NCI-H2107 treated with DMSO at 0.1 percent for 48 hours (cell line): Measurements from ENCODE around the gene TAAR1.
"Not testable (repeated sequence)": the region's sequence is repeated elsewhere in the genome, so short reads cannot be mapped to it uniquely, and the experiment has no call there.

ENCODE experiments used
- DNase-seq: peaks from one replicate; lab custom pipeline; 2025; ENCODE audit not compliant: unreplicated experiment; lab: John Stamatoyannopoulos, UW

Gene TAAR1, protein sequence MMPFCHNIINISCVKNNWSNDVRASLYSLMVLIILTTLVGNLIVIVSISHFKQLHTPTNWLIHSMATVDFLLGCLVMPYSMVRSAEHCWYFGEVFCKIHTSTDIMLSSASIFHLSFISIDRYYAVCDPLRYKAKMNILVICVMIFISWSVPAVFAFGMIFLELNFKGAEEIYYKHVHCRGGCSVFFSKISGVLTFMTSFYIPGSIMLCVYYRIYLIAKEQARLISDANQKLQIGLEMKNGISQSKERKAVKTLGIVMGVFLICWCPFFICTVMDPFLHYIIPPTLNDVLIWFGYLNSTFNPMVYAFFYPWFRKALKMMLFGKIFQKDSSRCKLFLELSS

DNA sequence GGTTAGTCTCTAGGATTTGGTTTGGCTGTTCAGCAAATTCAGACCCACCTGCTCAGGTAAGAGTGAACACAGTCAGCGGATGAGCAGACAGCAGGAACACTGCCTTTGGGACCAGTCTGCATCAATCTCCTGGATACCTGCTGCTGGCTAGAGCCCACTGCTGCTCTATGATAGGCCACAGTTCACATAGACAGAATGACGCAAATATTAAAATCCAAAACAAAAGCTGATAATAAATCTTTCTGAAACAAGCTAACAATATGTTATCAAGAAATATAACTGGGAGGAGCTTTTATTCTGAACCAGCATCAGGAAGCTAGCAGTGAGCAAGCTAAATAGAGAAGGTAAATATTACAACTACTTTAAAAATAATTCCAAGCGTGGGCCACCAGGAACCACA lies at the start of gene TAAR1:
Gene TAAR1 (minus strand): TSS at position 101 of the 400 bp plus-strand sequence. CDS start 13,179 bp downstream, outside the sequence.
- peak; percentile 70 for DNase-seq

DNA sequence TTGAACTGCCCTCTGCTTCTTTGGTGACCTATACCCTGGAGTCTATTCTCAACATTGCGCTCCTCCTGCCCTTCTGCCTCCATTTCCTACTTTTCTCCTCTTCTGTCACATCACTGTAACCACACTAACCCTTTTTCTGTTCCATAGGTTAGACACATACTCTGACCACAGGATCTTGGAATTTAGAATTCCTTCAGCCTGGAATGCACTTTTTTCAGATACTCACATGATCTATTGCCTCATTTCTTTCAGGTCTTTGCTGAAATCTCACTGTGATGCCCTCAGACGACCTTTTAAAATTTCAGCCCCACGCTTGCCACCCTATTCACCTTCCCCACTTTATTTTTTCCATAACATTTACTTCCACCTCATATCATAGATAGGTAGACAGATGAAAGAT lies 49.8 kb upstream of the TAAR1 start:
- DNase-seq = no peak

DNA sequence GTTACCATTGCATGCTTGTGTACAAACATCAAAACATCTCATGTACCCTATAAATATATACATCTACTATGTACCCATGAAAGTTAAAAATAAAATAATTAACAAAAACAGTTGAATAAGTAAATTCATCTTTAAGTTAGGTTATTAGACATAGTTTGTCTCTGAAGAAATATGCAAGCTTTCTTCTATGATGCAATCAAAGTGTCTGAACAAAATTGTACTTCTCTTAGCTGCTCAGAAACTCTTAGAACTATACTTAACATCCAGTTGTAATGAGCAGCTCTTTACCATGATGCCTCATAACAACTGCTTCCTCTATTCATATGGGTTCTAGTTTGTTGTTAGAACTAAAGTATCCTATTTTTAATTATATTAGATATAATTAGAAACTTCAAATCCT lies 49.0 kb upstream of the TAAR1 start:
- DNase-seq = no peak

DNA sequence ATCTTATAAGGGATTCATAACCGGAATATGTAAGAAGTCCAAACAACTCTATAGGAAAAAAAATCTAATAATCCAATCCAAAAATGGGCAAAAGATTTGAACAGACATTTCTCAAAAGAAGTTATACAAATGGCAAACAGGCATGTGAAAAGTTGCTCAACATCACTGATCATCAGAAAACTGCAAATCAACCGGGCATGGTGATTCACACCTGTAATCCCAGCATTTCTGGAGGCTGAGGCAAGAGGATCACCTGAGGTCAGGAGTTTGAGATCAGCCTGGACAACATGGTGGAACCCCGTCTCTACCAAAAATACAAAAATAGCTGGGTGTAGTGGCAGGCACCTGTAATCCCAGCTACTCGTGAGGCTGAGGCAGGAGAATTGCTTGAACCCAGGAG lies 47.8 kb upstream of the TAAR1 start:
- DNase-seq = not testable (repeated sequence)

DNA sequence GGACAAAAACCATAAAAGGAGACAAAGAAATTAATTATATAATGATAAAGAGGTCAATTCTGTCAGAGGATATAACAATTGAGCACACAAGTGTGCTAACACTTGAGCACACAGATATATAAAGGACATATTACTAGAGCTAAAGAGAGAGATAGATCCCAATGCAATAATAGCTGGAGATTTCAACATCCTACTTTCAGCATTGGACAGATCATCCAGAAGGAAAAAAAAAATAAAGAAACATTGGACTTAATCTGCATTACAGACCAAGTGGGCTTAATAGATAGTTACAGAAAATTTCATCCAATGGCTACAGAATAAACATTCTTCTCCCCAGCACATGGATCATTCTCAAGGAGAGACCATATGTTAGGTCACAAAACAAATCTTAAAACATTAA lies 45.0 kb upstream of the TAAR1 start:
- no peak for DNase-seq

- DNase-seq = no peak
These were observed 39.6 kb upstream of the TAAR1 start for GRCh38 chr6:132698608-132699007.

GRCh38 chr6:132695773-132696172 lies 36.8 kb upstream of the TAAR1 start:
- no peak for DNase-seq

- no peak for DNase-seq
These were observed 34.5 kb upstream of the TAAR1 start for GRCh38 chr6:132693478-132693877.

GRCh38 chr6:132690678-132691077 lies 31.7 kb upstream of the TAAR1 start:
- DNase-seq = no peak

- DNase-seq = no peak
These were observed 28.3 kb upstream of the TAAR1 start for GRCh38 chr6:132687306-132687705.

- no peak for DNase-seq
These were observed 27.5 kb upstream of the TAAR1 start for GRCh38 chr6:132686531-132686930.

DNA sequence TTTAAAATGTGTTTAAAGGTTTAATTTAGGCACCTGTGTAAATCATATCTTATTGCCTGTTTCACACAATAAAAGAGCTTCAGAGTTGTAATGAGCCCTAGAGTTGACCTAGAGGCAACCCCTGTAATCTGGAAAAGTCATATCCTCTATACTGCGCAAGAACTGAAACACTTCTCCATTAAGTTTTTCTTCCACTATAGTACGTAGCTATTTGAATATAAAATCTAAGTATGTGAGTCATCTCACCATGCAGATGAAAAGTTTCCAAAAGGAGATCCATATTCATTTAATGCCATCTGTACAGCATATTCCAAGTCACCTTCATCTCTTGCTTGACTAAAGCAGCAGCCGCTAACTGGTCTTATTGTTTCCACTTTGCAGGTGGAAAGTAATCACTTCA lies 26.0 kb upstream of the TAAR1 start:
- no peak for DNase-seq

GRCh38 chr6:132684272-132684671 lies 25.3 kb upstream of the TAAR1 start:
- DNase-seq = no peak

DNA sequence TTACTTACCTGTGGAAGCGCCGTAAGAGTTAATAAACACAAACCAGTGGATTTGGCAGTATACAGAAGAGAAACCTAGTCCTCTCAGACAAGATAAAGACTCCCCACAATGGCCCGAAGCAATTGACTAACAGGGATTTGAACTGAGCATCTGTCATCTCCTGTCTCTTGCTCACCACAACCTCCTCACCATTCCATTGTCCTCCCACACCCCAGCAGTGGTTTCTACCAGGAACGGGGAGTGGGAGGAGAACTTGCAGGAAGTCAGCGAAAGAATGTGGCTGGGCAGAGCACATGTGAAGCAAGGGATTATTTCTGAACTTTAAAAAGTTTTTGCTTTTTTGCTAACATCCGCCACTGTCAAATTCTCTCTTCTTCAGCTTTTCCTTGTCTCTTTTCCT lies 24.6 kb upstream of the TAAR1 start:
- DNase-seq = no peak

DNA sequence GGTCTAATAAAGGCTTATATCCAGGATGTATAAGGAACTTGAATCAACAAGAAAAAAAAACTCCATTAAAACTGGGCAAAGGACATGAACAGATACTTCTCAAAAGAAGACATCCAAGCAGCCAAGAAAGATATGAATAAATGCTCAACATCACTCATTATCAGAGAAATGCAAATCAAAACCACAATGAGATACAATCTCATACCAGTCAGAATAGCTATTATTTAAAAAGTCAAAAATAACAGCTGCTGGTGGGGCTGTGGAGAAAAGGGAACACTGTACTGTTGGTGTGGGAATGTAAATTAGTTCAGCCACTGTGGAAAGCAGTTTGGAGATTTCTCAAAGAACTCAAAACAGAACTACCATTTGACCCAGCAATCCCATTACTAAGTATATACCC lies 20.1 kb upstream of the TAAR1 start:
- DNase-seq = not testable (repeated sequence)

DNA sequence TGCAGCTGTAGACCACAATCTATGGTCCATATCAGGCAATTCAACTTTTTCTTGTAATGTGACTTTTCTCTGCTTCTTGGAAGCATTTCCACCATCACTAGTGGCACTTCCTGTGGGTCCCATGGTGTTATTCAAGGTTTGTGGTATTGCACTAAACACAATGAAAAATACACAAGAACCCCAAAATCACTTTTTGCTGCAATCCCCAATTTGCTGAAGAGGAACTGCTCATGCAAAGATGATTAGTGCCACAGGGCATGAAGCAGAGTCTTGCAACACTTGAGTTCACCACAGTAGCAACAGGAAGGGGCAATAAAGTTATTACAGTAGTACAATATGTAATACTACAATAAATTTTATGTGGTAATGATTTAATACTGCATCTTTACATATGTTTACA lies 16.8 kb upstream of the TAAR1 start:
- DNase-seq = no peak

GRCh38 chr6:132675002-132675401 lies 16.0 kb upstream of the TAAR1 start:
- DNase-seq = no peak

GRCh38 chr6:132673376-132674094 lies 14.6 kb upstream of the TAAR1 start:
- DNase-seq = peak; percentile 89

- DNase-seq = no peak
These were observed 12.3 kb upstream of the TAAR1 start for GRCh38 chr6:132671295-132671694.

- peak; percentile 61 for DNase-seq
These were observed 10.8 kb upstream of the TAAR1 start for GRCh38 chr6:132669690-132670291.

- DNase-seq = no peak
These were observed 7.1 kb upstream of the TAAR1 start for GRCh38 chr6:132666118-132666517.
